Ureter (tissue), 1 donor: ENCODE measurements around the gene USP38. TPM values are rescaled to one million over a fixed set of nuclear protein-coding genes. Genes with fewer than 3 reads are reported as not detected.
A peak's percentile ranks its signal among the peaks of the same experiment; 100 is the strongest.
"Not testable (repeated sequence)": the region's sequence is repeated elsewhere in the genome, so short reads cannot be mapped to it uniquely, and the experiment has no call there.

ENCODE experiments used
- DNase-seq: peaks from one replicate; pipeline ENCODE4 v3.0.0-alpha.2; 2020; ENCODE audit warnings: low spot score
- total RNA-seq: library from RNA; stranded (reverse); gene quantifications from one replicate; pipeline ENCODE4 v1.2.4, GENCODE V29; 2023
- donor health status: DM: yes; HTN: yes; CAD: no.

USP38 gene, protein sequence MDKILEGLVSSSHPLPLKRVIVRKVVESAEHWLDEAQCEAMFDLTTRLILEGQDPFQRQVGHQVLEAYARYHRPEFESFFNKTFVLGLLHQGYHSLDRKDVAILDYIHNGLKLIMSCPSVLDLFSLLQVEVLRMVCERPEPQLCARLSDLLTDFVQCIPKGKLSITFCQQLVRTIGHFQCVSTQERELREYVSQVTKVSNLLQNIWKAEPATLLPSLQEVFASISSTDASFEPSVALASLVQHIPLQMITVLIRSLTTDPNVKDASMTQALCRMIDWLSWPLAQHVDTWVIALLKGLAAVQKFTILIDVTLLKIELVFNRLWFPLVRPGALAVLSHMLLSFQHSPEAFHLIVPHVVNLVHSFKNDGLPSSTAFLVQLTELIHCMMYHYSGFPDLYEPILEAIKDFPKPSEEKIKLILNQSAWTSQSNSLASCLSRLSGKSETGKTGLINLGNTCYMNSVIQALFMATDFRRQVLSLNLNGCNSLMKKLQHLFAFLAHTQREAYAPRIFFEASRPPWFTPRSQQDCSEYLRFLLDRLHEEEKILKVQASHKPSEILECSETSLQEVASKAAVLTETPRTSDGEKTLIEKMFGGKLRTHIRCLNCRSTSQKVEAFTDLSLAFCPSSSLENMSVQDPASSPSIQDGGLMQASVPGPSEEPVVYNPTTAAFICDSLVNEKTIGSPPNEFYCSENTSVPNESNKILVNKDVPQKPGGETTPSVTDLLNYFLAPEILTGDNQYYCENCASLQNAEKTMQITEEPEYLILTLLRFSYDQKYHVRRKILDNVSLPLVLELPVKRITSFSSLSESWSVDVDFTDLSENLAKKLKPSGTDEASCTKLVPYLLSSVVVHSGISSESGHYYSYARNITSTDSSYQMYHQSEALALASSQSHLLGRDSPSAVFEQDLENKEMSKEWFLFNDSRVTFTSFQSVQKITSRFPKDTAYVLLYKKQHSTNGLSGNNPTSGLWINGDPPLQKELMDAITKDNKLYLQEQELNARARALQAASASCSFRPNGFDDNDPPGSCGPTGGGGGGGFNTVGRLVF
- 20.5 TPM for total RNA-seq

DNA sequence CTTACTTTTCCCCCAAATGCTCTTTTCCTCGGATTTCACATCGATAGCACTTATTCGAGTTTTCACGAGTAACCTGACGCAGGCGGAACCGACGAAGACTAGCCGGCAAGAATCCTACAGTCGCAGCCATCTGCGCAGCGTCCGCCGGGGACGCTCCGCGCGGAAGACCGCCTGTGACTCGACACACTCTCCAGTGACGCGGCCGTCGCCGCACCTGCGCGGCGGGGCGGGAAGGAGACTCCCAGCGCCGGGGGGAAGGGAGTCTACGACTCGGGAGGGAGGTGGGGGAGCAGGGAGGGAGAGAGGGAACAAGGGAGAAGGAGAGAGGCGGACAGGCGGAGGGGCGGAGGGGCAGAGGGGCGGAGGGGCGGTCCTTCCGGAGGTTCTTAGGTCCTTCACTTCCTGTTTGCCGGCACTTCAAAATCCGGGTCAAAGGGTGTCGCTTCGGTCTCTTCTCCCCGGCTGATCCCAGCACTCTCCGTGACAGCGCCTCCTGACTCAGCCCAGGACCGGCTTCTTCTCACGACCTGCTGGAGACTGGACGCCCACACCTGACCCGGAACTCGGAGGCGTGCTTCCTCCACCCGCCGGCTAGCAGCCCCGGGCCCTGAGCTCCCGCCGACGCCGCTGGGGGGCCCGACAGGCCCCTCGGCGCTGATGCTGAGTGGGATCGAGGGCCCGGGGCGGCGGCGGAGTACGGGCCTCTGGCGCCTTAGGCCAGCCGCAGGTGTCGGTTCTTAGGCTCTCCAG is at the start of gene USP38:
TSS of gene USP38 (plus strand) at position 415 of the 750 bp plus-strand sequence. CDS start 534 bp downstream, outside the sequence.
- peak; percentile 95 for DNase-seq

DNA sequence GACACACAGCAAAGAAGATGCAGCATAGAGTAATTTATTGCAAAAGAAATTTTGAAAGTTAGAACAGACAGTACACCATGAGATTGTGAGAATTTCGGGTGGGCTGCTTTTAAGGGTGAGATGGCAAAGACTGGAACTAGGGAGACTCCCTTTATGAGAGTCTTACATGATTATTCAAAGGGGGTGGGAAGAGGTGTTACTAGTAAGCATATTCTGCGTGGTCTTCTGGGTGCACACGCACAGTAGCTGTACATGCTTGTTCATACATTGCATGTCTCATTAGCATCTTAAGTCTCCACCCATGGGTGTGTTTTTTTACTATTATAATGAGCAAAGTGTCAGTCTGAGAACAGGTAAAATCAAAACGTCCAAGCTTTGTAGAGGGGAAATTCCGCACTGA is 49.4 kb upstream of the USP38 start:
- DNase-seq: no peak

DNA sequence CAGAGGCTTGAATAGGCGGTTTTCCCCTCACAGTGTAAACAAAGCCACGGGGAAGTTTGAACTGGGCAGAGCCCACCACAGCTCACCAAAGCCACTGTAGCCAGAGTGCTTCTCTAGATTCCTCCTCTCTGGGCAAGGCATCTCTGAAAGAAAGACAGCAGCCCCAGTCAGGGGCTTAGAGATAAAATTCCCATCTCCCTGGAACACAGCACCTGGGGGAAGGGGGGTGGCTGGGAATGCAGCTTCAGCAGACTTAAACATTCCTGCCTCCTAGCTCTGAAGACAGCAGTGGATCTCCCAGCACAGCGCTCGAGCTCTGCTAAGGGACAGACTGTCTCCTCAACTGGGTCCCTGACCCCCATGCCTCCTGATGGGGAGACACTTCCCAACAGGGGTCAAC is 44.0 kb upstream of the USP38 start:
- DNase-seq: no peak

DNA sequence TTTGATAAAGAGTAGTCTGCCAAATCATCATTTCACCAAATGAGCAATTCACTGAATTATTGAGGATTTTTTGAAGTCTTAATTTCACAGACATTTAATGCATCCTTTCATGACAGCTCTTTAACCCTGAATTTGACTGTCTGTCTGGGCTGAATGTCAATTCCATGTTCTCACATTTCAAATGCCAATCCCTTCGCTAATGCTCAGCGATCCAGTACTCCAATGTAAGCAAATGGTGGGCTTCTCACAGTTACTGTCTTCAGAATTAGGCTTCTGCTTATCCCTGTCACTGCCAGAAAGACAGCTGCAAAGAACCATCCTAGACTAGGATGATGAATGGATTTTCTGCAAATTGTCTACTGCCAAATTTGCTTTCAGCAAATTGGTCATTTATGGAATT is 36.2 kb upstream of the USP38 start:
- no peak for DNase-seq

DNA sequence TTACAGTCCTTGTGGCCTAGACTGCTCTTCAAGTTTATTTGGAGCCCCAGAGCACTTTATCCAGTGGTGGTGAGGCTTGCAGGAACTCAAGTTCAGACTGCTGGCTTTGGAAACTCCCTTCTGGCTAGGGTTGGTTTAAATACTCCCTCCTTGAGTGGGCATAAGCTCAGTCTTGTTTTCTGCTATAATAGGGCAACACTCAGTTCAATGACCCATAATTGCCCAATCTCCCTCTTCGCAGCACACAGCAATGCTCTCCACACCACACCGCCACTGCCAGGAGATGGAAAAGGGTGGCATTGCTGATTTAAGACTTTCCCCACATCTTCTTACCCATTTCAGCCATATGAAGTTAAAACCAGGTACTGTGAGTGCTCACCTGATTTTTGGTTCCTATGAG is 27.9 kb upstream of the USP38 start:
- no peak for DNase-seq

DNA sequence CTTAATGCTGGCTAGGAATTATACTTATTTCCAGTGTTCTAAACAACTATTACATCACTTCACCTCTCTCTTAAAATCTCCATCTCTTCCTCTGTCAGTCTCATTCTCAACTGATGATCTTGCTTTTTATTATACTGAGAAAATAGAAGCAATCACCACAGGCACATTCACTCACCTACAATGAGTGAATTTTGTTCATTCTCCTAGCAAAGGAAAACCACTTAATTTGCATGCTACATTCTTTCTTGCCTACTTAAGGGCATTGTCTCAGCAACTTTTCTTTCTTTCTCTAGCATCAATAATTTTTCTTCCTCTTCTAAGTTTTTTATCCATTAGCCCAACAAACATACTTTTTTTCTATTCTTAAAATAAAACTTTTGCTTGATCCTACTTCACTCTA is 21.1 kb upstream of the USP38 start:
- DNase-seq: no peak

DNA sequence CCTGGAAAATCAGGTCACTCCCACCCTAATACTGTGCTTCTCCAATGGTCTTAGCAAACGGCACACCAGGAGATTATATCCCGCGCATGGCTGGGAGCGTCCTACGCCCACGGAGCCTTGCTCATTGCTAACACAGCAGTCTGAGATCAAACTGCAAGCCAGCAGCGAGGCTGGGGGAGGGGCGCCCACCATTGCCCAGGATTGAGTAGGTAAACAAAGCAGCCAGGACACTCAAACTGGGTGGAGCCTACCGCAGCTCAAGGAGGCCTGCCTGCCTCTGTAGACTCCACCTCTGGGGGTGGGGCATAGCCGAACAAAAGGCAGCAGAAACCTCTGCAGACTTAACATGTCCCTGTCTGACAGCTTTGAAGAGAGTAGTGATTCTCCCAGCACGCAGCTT is 18.0 kb upstream of the USP38 start:
- DNase-seq: not testable (repeated sequence)

DNA sequence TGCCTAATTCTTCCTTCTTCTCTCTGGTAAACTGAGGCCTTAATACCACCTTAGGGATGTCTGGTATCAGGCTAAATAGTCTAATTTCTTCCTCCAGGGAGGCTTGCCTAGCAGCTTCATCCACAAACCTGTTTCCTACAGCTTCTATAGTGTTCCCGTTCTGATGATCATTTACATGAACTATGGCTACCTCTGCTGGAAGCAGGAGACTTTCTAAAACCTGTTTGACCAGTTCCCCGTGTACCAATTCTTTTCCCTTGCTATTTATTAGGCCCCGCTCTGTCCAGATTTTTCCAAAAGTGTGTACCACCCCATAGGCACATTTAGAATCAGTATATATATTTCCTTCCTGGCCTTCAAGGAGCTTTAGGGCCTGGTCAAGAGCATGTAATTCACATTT is 5.8 kb upstream of the USP38 start:
- no peak for DNase-seq

DNA sequence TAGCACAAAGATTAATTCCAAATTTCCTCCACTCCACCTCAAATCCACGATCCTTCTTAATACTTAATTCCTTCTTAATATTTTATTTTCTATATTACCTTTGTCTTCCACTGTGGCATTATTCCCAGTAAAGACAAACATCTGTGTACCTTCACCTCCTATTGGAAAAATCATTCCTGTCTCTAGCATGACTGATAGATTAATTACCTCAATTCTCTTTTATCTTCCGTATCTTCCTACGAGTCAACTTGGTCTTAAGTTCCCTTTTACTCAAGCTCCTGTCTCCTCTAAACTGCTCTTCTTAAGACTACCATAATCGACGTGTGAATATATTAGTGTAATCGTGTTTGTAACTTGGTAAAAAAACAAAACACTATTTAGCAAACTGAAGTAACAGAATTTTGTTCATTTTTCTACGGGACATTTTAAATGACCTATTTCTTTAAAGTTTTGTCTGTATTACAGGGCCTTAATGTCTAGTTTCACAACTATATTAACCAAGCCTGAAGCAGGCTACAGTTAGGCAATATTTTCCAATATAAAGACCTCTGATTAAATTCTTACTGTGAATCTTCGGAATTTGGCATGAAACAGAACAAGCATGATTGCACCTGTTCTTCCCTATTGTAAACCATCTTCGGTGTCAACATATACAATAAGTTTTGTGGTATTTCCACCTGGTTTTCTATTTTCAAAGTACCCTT is 1.1 kb upstream of the USP38 start:
- no peak for DNase-seq

DNA sequence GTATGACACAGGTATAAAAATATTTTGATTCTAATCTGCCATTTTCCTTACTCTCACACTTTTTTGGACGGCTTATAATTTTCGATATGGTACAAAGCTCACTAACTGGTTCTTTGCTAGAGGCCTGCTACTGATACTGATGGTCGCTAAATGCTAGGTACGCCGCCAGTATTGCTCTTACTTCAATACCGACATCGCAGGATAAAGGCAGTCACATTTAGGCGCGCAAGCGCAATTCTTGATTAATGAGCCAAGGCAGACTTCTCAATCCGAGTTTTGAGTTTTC is 557 bp upstream of the USP38 start:
- DNase-seq: no peak

DNA sequence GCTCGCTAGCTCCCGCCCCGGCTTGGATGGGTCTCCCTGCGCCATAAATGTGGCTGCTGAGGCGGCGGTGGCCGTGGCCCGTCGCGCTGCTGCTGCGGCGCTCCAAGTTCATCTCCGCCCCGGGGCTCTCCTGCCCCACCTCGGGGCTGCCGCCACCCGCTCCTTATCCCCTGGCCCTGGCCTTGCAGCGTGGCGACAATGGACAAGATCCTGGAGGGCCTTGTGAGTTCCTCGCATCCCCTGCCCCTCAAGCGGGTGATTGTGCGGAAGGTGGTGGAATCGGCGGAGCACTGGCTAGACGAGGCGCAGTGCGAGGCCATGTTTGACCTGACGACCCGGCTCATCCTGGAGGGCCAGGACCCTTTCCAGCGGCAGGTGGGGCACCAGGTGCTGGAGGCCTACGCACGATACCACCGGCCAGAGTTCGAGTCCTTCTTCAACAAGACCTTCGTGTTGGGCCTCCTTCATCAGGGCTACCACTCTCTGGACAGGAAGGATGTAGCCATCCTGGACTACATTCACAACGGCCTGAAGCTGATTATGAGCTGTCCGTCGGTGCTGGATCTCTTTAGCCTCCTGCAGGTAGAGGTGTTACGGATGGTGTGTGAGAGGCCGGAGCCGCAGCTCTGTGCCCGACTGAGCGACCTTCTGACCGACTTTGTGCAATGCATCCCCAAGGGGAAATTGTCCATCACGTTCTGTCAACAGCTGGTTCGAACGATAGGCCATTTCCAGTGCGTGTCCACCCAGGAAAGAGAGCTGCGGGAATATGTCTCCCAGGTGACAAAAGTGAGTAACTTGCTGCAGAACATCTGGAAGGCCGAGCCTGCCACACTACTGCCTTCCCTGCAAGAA is 763 bp downstream of the USP38 start:
- DNase-seq: no peak

DNA sequence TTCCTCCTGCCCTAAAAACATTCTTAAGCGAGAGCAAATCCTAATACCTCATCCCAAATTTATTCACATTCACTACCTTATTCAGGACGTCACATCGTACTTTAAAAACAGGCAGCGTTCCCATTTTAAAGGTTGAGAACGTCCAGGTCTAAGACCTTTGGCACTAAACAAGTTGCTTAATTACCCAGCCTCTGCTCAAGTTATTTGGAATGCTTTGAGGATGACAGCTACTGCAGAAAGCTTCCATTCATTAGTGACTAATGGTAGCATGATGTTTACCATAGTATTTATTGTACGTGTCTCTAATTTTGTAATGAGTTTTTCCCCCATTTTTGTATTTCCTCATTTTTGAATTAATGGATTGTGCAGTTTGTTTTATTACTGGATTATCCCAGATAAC is 1.5 kb downstream of the USP38 start:
- DNase-seq: no peak

DNA sequence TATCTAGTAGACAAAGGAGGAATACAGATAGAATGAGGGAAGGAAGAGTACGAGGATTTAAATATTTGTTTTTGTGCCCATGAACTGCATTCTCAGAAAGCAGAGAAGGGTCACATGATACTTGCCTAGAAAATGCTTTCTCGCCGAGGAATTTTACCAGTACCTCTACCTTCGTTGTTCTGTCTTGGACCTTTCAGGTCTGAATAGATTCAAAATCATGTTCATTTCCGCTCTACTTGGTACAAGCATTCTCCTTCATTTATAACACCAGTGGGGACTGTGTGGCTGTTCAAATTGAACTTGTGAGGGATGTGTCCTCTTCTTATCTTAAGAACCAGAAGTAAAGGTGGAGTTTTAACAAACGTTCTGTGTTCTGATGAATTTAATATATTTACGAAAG is 1.9 kb downstream of the USP38 start:
- no peak for DNase-seq

DNA sequence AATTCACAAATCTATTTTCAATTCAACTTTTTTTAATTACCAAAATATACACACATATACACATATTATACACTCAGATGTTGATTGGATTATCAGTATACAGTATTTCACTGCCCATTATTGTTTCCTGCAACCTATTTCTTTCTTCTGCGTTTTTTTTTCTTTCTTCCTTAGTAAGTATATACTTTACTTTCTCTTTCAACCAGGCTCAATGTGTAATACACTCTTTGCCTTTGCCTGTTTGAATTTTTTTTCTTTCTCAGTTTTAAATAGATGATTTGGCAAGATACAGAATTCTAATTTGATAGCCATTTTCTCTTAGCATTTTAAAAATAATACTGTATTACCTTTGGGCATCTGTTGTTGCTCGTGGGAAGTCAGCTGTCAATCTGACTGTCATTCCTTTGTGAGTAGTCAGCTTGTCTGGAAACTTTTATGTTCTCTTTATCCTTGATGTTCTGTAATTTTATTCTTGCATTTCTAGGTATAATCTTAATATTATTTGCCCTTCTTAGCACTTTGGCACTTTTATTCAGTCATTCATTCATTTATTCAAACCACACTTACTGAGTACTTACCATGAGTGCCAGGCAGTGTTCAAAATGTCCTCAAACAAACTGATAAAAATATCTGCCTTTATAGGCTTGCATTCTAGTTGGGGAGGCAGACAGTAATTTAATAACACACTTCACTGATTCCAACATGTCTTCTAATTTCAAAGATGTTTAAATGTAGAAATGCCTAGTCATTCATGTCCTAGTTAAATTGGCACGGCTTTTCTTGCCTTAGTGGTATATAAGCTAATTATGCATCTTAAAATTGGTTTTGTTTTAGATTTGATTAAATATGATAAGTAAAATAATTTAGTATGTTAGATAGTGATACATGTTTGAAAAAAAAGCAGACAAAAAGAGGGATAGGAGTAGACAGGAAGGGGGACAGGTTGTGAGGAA is 3.7 kb downstream of the USP38 start:
- DNase-seq: no peak

DNA sequence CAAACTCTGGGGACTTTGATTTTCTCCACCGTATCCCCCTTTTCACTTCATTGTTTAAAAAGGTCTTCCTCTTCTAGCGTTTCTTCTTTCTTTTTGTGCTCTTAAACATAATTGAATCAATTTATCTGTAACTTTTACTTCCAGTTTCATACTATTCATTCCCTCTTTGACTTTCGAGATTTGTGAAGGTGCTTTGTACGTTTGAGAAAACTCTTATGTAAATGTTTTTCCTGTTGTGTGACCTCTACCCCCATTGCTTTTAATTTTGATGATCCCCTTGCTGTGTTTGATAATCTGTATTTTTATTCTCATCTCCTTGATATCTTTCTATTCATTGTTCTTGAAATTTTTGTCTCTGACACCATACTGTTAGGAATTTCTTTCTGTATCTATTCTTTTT is 4.8 kb downstream of the USP38 start:
- DNase-seq: no peak

DNA sequence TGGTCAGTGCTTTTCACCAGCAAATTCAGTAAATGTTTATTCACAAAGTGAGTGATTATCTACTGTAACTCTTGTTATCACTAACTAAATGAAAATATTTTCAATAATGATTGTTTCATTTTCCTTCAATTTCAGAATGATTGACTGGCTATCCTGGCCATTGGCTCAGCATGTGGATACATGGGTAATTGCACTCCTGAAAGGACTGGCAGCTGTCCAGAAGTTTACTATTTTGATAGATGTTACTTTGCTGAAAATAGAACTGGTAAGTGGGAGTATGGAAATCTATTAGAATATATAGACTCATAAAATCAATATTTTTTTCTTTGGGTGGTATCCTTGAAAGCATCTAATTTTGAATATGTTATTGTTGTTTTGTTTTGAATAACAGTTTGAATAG is 10.9 kb downstream of the USP38 start:
- DNase-seq: no peak

DNA sequence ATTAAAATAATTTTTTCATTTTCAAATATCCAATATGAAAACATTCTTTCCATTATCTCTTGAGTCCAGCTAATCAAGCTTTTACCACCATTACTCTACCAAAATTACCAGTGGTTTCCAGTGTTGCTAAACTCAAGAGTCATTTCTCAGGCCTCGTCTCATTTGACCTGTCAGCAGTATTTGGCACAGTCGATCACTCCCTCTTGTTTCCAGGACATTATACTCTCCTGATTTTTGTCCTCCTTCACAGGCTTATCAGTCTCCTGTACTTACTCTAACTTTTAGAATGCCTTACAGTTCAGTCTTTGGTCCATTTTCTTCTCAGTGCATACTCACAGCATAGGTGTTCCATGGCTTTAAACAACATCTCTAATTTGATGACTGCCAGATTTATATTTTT is 11.6 kb downstream of the USP38 start:
- DNase-seq: no peak

DNA sequence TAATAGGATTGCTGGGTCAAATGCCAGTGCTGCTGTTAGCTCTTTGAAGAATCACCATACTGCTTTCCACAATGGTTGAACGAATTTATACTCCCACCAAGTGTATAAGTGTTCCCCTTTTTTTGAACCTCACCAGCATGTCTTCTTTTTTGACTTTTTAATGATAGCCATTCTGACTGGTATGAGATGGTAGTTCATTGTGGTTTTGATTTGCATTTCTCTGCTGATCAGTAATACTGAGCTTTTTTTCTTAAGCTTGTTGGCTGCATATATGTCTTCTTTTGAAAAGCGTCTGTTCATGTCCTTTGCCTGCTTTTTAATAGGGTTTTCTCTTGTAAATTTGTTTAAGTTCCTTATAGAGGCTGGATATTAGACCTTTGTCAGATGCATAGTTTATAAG is 14.8 kb downstream of the USP38 start:
- DNase-seq: no peak

DNA sequence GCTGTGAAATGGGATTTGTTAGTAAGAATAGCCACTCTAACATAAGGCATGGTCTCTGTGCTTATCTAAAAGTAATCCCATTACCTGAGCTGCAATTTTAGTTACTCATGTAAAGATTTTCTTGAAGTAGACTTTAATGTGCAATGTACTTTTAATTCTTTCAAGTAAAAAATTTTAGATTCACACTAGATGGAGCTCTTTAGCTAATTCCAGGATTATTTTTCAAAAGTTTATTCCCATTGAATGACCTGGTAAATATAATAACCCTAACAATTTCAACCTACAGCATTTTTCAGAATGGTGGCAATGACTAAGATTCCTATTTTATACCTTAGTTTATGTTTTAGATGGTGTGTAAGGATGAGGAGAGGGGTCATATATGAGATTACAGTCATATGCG is 18.1 kb downstream of the USP38 start:
- no peak for DNase-seq
